ENCODE results near the gene HPN. TPM values are rescaled to one million over a fixed set of nuclear protein-coding genes. Genes with fewer than 3 reads are reported as not detected.

The HPN gene
- total and polyA plus RNA-seq, 2 donors (not counting 3 experiments of a cell fraction or from before 2014, with no cell fraction given), result 0.10 TPM; not detected in 1

- Histone ChIP-seq H3K4me2 (ENCODE audit: insufficient read depth, low read length) (no peak overlapping the region), H2AFZ (ENCODE audit: low read depth, low read length) (no peak overlapping the region), H3K36me3 (ENCODE audit: control insufficient read depth in 2 of 2, extremely low read depth in 1 of 2, insufficient read depth in 2 of 2, low read length in 2 of 2) (peaks cover 12 to 47% of the 10 kb centered on the region in 2 experiments), H3K9me3 (replicated peaks; ENCODE audit: control insufficient read depth, insufficient read depth, low read length) (no peaks in the 10 kb centered on the region), H3K4me1 (ENCODE audit: control insufficient read depth, extremely low read depth, insufficient read depth, low read length) (peaks cover 4% of the 10 kb centered on the region), H3K79me2 (ENCODE audit: control insufficient read depth, insufficient read depth, low read length) (peaks cover 4% of the 10 kb centered on the region), H3K27me3 (ENCODE audit: control insufficient read depth in 2 of 2, insufficient read depth in 2 of 2, low read length in 2 of 2) (no peaks in the 10 kb centered on the region), H3K27ac (ENCODE audit: insufficient read depth, low read depth, low read length) (no peak overlapping the region), H3K9ac (replicated peaks; ENCODE audit: extremely low read depth, insufficient read depth, low read length) (no peak overlapping the region), H3K4me3 (replicated peaks in 1 of 3; ENCODE audit: insufficient read depth in 1 of 3, low read depth in 1 of 3, low read length in 3 of 3) (no peak overlapping the region), H3K9me1 (replicated peaks; ENCODE audit: control insufficient read depth, extremely low read depth, insufficient read depth, low read length) (no peaks in the 10 kb centered on the region), H4K20me1 (replicated peaks; ENCODE audit: control insufficient read depth, extremely low read depth, insufficient read depth, low read length) (no peaks in the 10 kb centered on the region)
- ChIA-PET CTCF (interaction anchor here (0.7 to 9.9 kb wide), 5 partner anchors 9 to 45 kb away, joined by 3 to 129 read pairs (median 4); partner anchors contain the start of gene GRAMD1A), POLR2A (no interaction called here)
- no TSS peak for BruUV-seq (replicated peaks)
- DNase-seq (ENCODE audit: low read depth, low spot score), result no peak
- dilution Hi-C loops (cut with MboI; ENCODE audit: extremely low pct_ligation_motif_present, low sequenced_read_pairs), result no loop called here
- no peak for FAIRE-seq
- TF ChIP-seq POLR2A (IDR thresholded peaks at IDR 0.05; ENCODE audit: low read depth, low read length) (no peak), POLR2AphosphoS5 (IDR thresholded peaks at IDR 0.05; ENCODE audit: insufficient read depth, low read depth, low read length) (no peak), MYC (IDR thresholded peaks at IDR 0.05; ENCODE audit: low read depth, low read length) (no peak), MAX (IDR thresholded peaks at IDR 0.05; ENCODE audit: insufficient read depth, insufficient read length) (no peak), CTCF (IDR thresholded peaks at IDR 0.05; ENCODE audit: extremely low read depth in 1 of 2, insufficient read depth in 1 of 2, low read depth in 1 of 2, low read length in 2 of 2) (no peak), EZH2 (IDR thresholded peaks at IDR 0.05; ENCODE audit: borderline replicate concordance, low read depth, low read length, severe bottlenecking) (no peak), GATA2 (IDR thresholded peaks at IDR 0.05; ENCODE audit: insufficient read depth, insufficient read length, low read depth, low read length) (no peak), JUN (IDR thresholded peaks at IDR 0.05; ENCODE audit: borderline replicate concordance, insufficient read depth, insufficient read length, low read depth) (no peak), FOS (IDR thresholded peaks at IDR 0.05; ENCODE audit: borderline replicate concordance, insufficient read depth, low read length) (no peak)
- intact Hi-C loops (cut with micrococcal nuclease), result loop anchor here (2.0 kb wide), 2 partner anchors 17 to 173 kb away; no protein-coding TSS in a partner anchor
Observed at GRCh38 chr19:35011737-35012682, 29.5 kb upstream of the HPN start.
